ENCODE data around the gene PITPNB. TPM values are rescaled to one million over a fixed set of nuclear protein-coding genes. Genes with fewer than 3 reads are reported as not detected.

The PITPNB gene
- total RNA-seq, 1 donor from 2014 or later, result 51.3 TPM

DNA sequence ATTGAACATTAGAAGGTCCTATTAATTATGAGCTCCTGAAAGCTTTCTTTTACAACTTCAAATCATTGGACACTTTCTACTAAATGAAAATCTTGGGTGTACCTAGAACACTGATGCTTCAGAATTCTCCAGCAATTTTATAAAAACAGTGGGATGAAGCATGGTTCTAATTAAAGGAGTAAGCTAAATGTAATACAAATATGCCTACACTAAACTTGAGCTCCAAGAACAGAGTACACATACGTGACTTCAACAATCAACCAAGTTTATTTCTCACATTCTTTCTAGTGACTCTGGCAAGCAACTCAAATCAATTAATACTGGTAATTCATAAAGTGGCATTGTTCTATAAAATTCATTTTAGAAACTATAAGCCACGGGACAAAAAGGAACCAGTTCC, 55.5 kb downstream of the PITPNB start:
- Histone ChIP-seq H3K27me3 (no peaks in the 10 kb centered on the region), H3K4me1 (peaks cover 44% of the 10 kb centered on the region)
- no peak for TF ChIP-seq POLR2A (IDR thresholded peaks at IDR 0.05)

DNA sequence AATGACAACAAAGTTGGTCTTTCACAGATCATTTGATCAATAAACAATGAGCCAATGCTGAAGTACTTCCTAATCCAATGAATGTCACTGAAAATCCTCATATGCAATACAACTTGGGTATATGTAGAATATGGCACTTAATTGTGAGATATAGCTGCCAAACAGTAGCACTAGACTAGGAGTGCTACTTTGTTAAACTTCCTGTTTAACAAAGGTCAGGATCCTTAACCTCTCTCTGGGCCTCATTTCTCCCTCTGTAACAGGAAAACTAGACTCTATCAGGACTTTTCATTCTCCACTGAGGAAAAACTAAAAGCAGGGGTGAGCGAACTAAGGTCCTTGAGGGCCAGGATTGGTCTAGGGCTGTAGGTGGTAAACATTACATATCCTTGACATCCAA, 56.1 kb downstream of the PITPNB start:
- intact Hi-C loops (cut with DNase I), result no loop called here
- H3K27me3 ChIP-seq, result no peaks in the 10 kb centered on the region
- DNase-seq (ENCODE audit: extremely low spot score in 2 of 2), result no peak
- H3K36me3 ChIP-seq, result peaks cover 0 to 16% of the 10 kb centered on the region in 2 donors
- H3K9me3 ChIP-seq, result no peaks in the 10 kb centered on the region
- H3K4me1 ChIP-seq, result peaks cover 41% of the 10 kb centered on the region
- TF ChIP-seq, protein P1, sequence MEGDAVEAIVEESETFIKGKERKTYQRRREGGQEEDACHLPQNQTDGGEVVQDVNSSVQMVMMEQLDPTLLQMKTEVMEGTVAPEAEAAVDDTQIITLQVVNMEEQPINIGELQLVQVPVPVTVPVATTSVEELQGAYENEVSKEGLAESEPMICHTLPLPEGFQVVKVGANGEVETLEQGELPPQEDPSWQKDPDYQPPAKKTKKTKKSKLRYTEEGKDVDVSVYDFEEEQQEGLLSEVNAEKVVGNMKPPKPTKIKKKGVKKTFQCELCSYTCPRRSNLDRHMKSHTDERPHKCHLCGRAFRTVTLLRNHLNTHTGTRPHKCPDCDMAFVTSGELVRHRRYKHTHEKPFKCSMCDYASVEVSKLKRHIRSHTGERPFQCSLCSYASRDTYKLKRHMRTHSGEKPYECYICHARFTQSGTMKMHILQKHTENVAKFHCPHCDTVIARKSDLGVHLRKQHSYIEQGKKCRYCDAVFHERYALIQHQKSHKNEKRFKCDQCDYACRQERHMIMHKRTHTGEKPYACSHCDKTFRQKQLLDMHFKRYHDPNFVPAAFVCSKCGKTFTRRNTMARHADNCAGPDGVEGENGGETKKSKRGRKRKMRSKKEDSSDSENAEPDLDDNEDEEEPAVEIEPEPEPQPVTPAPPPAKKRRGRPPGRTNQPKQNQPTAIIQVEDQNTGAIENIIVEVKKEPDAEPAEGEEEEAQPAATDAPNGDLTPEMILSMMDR (IDR thresholded peaks at IDR 0.05), result no peak
- peak overlapping the region; percentile 13 for H3K27ac ChIP-seq
- H3K4me3 ChIP-seq, result no peak overlapping the region

More for the DNA sequence above, 55.5 kb downstream of the PITPNB start:
- Histone ChIP-seq H3K27ac (no peak overlapping the region), H3K36me3 (peaks cover 0 to 11% of the 10 kb centered on the region in 2 donors), H3K9me3 (no peaks in the 10 kb centered on the region), H3K4me3 (no peak overlapping the region)
- no peak for DNase-seq (ENCODE audit: extremely low spot score in 2 of 2)
- intact Hi-C loops (cut with DNase I), result no loop called here

DNA sequence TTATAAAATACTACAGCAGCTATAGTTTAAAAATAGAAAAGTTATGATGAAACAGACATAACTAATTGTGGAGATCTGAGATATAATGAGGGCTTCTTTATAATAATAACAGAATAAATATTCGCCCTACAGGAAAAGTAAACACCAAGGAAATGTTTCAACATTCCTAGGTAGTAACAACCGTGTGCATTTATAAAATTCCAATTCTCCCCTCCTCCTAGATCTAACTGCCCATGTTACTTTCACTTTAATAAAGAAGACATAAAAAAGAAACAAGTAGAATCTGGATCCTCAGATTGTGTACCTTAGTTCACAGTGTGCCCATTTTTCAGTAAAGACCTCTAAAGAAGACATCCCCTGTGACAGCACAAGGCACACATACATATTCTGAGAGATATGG, 59.7 kb downstream of the PITPNB start:
- no peak for TF ChIP-seq POLR2AphosphoS5 (IDR thresholded peaks at IDR 0.05; ENCODE audit: insufficient read depth in 1 of 2, low read depth in 1 of 2)
- TF ChIP-seq, protein P1 (IDR thresholded peaks at IDR 0.05), result no peak
- Histone ChIP-seq H3K27me3 (no peaks in the 10 kb centered on the region), H3K27ac (no peak overlapping the region), H3K36me3 (peaks cover 0 to 45% of the 10 kb centered on the region in 2 donors), H3K9me3 (no peaks in the 10 kb centered on the region), H3K4me3 (no peak overlapping the region), H3K4me1 (peaks cover 27% of the 10 kb centered on the region)
- no peak for DNase-seq (ENCODE audit: extremely low spot score in 2 of 2)
- intact Hi-C loops (cut with DNase I), result no loop called here

DNA sequence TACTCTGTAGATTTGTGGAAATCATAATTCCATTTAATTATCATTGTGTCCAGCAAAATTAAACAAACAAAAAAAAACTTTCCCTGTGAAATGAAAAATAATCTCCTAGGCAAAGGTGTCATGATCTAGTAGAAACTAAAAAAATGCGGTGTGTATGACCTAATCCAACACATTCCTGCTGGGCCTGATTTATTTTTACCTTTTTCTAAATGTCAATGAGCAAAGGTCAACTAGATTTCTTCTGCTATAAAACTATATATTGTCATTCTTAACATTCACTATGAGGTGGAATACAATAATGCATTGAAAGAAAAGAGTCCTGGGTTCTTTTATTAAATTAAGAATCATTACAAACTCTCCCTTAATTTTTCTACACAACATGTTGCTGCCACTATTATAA, 60.4 kb downstream of the PITPNB start:
- H3K9me3 ChIP-seq, result no peaks in the 10 kb centered on the region
- intact Hi-C loops (cut with DNase I), result no loop called here
- no peak for DNase-seq (ENCODE audit: extremely low spot score in 2 of 2)
- H3K36me3 ChIP-seq, result peaks cover 0 to 46% of the 10 kb centered on the region in 2 donors
- H3K27me3 ChIP-seq, result no peaks in the 10 kb centered on the region
- no peak overlapping the region for H3K4me3 ChIP-seq
- H3K4me1 ChIP-seq, result peaks cover 27% of the 10 kb centered on the region
- TF ChIP-seq, protein P1 (IDR thresholded peaks at IDR 0.05), result no peak
- TF ChIP-seq POLR2AphosphoS5 (IDR thresholded peaks at IDR 0.05; ENCODE audit: insufficient read depth in 1 of 2, low read depth in 1 of 2), result no peak
- no peak for TF ChIP-seq POLR2A (IDR thresholded peaks at IDR 0.05)
- no peak overlapping the region for H3K27ac ChIP-seq

DNA sequence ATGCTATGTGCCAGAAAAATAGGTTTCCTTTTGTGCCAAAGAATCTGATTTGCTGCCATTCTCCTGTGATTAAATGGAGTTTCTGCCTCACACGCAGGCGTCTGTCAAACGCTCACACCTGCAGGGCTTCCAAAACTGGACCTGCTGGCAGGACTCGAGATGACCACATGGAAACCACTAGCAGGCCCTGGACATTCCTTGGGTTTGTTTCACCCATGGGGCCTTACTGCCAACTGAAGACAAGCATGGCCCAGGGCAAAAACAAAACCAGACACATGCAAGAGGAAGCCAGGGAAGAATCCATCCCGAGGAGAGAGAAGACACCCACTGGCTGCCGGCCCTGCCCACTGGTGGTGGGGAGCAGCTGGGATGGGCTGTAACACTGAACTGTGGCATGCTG, 61.6 kb downstream of the PITPNB start:
- H3K27ac ChIP-seq, result no peak overlapping the region
- H3K4me3 ChIP-seq, result no peak overlapping the region
- no peaks in the 10 kb centered on the region for H3K27me3 ChIP-seq
- no peaks in the 10 kb centered on the region for H3K9me3 ChIP-seq
- DNase-seq (ENCODE audit: extremely low spot score in 2 of 2), result no peak
- H3K36me3 ChIP-seq, result peaks cover 0 to 57% of the 10 kb centered on the region in 2 donors
- intact Hi-C loops (cut with DNase I), result no loop called here
- TF ChIP-seq, protein P1 (IDR thresholded peaks at IDR 0.05), result no peak
- TF ChIP-seq POLR2A (IDR thresholded peaks at IDR 0.05) (no peak), POLR2AphosphoS5 (IDR thresholded peaks at IDR 0.05; ENCODE audit: insufficient read depth in 1 of 2, low read depth in 1 of 2) (no peak)
- H3K4me1 ChIP-seq, result peaks cover 16% of the 10 kb centered on the region

DNA sequence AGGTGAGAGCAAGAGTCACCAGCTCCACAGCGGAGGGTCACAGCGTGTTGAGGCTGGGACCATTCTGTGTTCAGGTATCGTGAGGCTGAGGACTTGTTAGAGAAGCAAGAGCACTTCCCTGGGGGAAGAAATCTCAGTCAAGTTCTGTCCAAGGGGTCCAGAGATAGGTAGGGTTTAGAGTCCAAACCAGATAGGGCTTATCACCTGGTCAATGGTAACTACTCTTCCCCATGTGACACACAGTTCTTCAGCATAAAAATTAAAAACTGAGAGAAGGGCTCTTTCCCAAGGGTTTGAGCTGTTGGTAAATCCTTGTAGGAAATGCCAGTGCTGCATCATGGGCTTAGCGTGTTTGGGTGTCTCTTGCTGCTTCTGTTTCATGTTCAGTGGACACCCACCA, 62.7 kb downstream of the PITPNB start:
- H3K4me1 ChIP-seq, result peaks cover 16% of the 10 kb centered on the region
- no peak overlapping the region for H3K27ac ChIP-seq
- intact Hi-C loops (cut with DNase I), result no loop called here
- peaks cover 0 to 57% of the 10 kb centered on the region in 2 donors for H3K36me3 ChIP-seq
- no peaks in the 10 kb centered on the region for H3K9me3 ChIP-seq
- H3K27me3 ChIP-seq, result no peaks in the 10 kb centered on the region
- no peak for DNase-seq (ENCODE audit: extremely low spot score in 2 of 2)
- no peak overlapping the region for H3K4me3 ChIP-seq
- TF ChIP-seq POLR2A (IDR thresholded peaks at IDR 0.05), result no peak
- TF ChIP-seq, protein P1 (IDR thresholded peaks at IDR 0.05), result no peak
- no peak for TF ChIP-seq POLR2AphosphoS5 (IDR thresholded peaks at IDR 0.05; ENCODE audit: insufficient read depth in 1 of 2, low read depth in 1 of 2)
